Stomach (tissue), 4 donors: ENCODE results near the gene MYL5.

Source experiments
- CTCF ChIP-seq, 7 experiments: fragments of 450-650 bp in 4 of 7; fragments of 200-600 bp in 3 of 7; sonication (generic) in 3 of 7; IDR thresholded peaks; one replicate each; pipeline ENCODE4 v1.5.1; 2016 to 2019; ENCODE audit warnings: antibody characterized with exemption in 7 of 7, control low read depth in 2 of 7, mild to moderate bottlenecking in 1 of 7
- EP300 ChIP-seq: sonication (generic); formaldehyde crosslinking; IDR thresholded peaks from one replicate; pipeline ENCODE4 v1.6.1; 2017; ENCODE audit warnings: antibody characterized with exemption
- POLR2A ChIP-seq, 4 donors: fragments of 450-650 bp; IDR thresholded peaks; one replicate each; pipeline ENCODE4 v1.6.1; 2016; ENCODE audit warnings: antibody characterized with exemption in 4 of 4, control low read depth in 2 of 4, mild to moderate bottlenecking in 1 of 4, moderate library complexity in 1 of 4
- POLR2AphosphoS5 ChIP-seq, 3 donors: sonication (generic); formaldehyde crosslinking; IDR thresholded peaks; one replicate each; pipeline ENCODE4 v1.6.1; 2016; ENCODE audit warnings: antibody characterized with exemption in 3 of 3

DNA sequence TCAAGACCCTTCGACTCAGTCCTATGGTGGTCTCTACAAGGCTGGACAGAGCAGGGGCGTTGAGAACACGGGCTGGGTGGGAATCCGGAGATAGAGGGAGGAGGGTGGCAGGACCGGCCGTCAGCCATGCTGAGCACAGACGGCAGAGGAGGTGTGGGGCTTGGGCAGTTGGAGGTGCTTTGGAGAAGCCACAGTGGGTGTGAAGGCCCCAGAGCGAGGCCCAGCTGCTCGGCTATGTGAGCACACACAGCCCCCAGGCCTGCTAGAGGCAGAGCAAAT is 44.8 kb upstream of the MYL5 start:
- TF ChIP-seq POLR2A (IDR thresholded peaks at IDR 0.05) (no peak), EP300 (no peak), CTCF (IDR thresholded peaks at IDR 0.05) (no peak), POLR2AphosphoS5 (IDR thresholded peaks at IDR 0.05) (no peak)
